RWPE2 (cell line): ENCODE data around the gene ADA.

Source experiments
- ATAC-seq: fragments of 200-7000 bp; cut with Tn5 transposase; 3 replicates; pipeline ENCODE4 v1.9.1; 2021; ENCODE audit warnings: low read depth
- DNase-seq: peaks from one replicate; pipeline ENCODE4 v3.0.0-alpha.2; 2020; ENCODE audit warnings: low spot score
- H3K27ac ChIP-seq: fragments of 450-650 bp; 2 replicates; pipeline ENCODE4 v1.5.1; 2017; ENCODE audit warnings: mild to moderate bottlenecking; ENCODE audit not compliant: poor library complexity, severe bottlenecking
- H3K27me3 ChIP-seq: fragments of 250-450 bp; sonication (Bioruptor Pico); 2 replicates; pipeline ENCODE4 v1.5.1; 2021; ENCODE audit warnings: mild to moderate bottlenecking, moderate library complexity; ENCODE audit not compliant: insufficient read depth, poor library complexity, severe bottlenecking
- H3K36me3 ChIP-seq: fragments of 250-450 bp; sonication (Bioruptor Pico); 2 replicates; pipeline ENCODE4 v1.5.1; 2020; ENCODE audit warnings: low read depth, mild to moderate bottlenecking, moderate library complexity
- H3K4me1 ChIP-seq: fragments of 250-450 bp; sonication (Bioruptor Pico); 2 replicates; pipeline ENCODE4 v1.5.1; 2021; ENCODE audit warnings: mild to moderate bottlenecking, moderate library complexity; ENCODE audit not compliant: insufficient read depth, poor library complexity, severe bottlenecking
- H3K4me3 ChIP-seq: fragments of 250-450 bp; sonication (Bioruptor Pico); 2 replicates; pipeline ENCODE4 v1.5.1; 2021; ENCODE audit warnings: mild to moderate bottlenecking, moderate library complexity; ENCODE audit not compliant: severe bottlenecking
- H3K9me3 ChIP-seq: fragments of 250-450 bp; sonication (Bioruptor Pico); 2 replicates; pipeline ENCODE4 v1.5.1; 2021; ENCODE audit warnings: mild to moderate bottlenecking, moderate library complexity; ENCODE audit not compliant: severe bottlenecking
- TF ChIP-seq, protein P1 (sequence below): fragments of 450-650 bp; IDR thresholded peaks from one replicate; pipeline ENCODE4 v1.5.1; 2017; ENCODE audit warnings: mild to moderate bottlenecking, moderate library complexity; ENCODE audit not compliant: poor library complexity, severe bottlenecking

The ADA gene

DNA sequence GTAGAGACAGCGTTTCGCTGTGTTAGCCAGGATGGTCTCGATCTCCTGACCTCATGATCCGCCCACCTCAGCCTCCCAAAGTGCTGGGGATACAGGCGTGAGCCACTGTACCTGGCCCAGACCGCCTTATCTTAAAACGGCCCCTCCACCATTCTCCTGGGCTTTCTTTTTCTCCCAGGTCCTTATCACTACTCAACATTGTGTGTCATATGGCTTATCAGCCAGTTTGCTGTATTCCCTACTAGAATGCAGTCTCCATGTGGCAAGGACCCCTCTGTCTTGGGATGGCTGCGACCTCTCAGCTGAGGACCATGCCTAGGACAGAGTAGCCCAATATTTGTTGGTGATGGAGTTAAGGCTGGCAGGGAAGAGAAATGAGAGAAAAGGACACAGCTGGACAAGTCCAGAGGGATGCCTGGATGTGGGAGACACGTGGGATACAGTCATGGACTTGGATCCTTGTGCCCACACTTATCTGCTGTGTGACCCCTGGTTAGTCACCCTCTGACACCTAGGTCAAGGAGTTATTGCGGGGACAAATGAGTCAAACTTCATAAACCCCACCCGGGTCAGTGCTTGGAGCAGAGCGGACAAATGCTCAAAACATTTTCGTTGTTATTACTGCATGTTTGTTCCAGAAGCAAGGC is 24.0 kb downstream of the ADA start:
- Histone ChIP-seq H3K4me3 (no peak overlapping the region), H3K36me3 (peaks cover 22% of the 10 kb centered on the region), H3K4me1 (no peaks in the 10 kb centered on the region), H3K9me3 (no peaks in the 10 kb centered on the region), H3K27ac (no peak overlapping the region), H3K27me3 (no peaks in the 10 kb centered on the region)
- TF ChIP-seq, protein P1, sequence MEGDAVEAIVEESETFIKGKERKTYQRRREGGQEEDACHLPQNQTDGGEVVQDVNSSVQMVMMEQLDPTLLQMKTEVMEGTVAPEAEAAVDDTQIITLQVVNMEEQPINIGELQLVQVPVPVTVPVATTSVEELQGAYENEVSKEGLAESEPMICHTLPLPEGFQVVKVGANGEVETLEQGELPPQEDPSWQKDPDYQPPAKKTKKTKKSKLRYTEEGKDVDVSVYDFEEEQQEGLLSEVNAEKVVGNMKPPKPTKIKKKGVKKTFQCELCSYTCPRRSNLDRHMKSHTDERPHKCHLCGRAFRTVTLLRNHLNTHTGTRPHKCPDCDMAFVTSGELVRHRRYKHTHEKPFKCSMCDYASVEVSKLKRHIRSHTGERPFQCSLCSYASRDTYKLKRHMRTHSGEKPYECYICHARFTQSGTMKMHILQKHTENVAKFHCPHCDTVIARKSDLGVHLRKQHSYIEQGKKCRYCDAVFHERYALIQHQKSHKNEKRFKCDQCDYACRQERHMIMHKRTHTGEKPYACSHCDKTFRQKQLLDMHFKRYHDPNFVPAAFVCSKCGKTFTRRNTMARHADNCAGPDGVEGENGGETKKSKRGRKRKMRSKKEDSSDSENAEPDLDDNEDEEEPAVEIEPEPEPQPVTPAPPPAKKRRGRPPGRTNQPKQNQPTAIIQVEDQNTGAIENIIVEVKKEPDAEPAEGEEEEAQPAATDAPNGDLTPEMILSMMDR, result no peak
- ATAC-seq (no peak), DNase-seq (no peak)

DNA sequence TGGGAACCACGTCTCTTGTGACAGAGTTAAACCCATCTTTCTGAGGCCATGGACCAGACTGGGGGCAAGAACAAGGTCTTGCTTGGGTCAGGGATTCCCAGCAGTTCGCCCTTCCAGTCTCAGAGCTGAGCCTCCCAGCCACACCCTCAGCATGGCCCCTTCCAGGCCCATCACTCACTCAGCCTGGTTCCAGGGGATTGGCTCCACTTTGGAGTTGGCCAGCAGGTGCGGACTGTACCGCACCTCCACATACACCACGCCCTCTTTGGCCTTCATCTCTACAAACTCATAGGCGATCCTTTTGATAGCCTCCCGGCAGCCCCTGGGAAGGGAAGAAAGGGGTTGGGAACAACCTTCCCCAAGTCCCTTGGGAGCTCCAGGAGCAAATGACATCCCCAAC is 25.2 kb downstream of the ADA start:
- Histone ChIP-seq H3K36me3 (peaks cover 30% of the 10 kb centered on the region), H3K27ac (no peak overlapping the region), H3K27me3 (no peaks in the 10 kb centered on the region), H3K4me1 (no peaks in the 10 kb centered on the region), H3K9me3 (no peaks in the 10 kb centered on the region), H3K4me3 (no peak overlapping the region)
- ATAC-seq, result no peak
- DNase-seq, result peak; percentile 75
- TF ChIP-seq, protein P1, result no peak

DNA sequence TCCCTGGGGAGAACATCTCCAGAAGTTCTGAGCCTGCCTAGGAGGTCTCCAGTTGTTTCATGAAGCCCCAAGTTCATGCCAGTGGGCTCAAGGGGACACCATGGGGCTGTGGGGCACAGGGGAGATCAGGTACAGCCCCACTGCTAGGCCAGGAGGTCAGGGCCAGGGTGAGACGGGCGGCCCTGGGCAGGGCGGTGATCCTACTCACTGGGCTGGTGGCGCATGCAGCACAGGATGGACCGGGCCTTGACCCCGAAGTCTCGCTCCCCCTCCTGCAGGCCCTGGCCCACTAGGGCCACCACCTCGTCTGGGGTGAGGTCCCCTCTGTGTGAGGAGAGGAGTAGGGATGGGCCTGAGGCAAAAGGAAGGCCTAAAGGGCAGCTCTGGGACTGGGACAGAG is 26.1 kb downstream of the ADA start:
- H3K27ac ChIP-seq, result no peak overlapping the region
- no peaks in the 10 kb centered on the region for H3K4me1 ChIP-seq
- H3K36me3 ChIP-seq, result peaks cover 36% of the 10 kb centered on the region

DNA sequence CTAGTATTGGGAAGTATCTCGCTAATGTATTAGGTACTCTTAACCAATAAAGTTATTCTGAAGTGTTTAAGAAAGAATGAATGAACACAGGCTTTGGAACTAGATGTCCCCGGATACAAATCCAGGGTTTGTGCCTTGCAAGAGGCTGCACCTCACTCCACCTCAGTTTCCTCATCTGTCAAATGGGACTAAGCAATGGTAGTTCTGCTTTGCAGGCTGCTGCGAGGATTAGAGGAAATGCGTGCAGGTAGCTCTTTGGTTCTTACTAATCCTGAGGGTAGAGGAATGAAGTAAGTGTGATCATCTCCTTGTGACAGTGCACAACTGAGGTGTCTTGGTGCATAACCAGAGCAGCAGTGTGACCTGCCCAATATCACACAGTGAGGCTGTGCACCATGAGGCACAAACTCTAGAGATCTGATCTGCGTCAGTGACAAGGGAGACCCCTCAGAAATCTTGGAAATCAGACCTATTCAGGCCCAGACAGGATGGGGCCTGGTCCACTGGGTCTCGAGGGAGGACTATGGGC is 26.7 kb downstream of the ADA start:
- Histone ChIP-seq H3K4me1 (no peaks in the 10 kb centered on the region), H3K27me3 (no peaks in the 10 kb centered on the region), H3K4me3 (no peak overlapping the region), H3K9me3 (no peaks in the 10 kb centered on the region), H3K27ac (no peak overlapping the region), H3K36me3 (peaks cover 42% of the 10 kb centered on the region)
- TF ChIP-seq, protein P1, result no peak
- DNase-seq, result no peak
- no peak for ATAC-seq

More for the DNA sequence above, 26.1 kb downstream of the ADA start:
- no peaks in the 10 kb centered on the region for H3K9me3 ChIP-seq
- no peak overlapping the region for H3K4me3 ChIP-seq
- H3K27me3 ChIP-seq, result no peaks in the 10 kb centered on the region
- no peak for ATAC-seq
- TF ChIP-seq, protein P1, result no peak
- DNase-seq, result peak; percentile 83

DNA sequence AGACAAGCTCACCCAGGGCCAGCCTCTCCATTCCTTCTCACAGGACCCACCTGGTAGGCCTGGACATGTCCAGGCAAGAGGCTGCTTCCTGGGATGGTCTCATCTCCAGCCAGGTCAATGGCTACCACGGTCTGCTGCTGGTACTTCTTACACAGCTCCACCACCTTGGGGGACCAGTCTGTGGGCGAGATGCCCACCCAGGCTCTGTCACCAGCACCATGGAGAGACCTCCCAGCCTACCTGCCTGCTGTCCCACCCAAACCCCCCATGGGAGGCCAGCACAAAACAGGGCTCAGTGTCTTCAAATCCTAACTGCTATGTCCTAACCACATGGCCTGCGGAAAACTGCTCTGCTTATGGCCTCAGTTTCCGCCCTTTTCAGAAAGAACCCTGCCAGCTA is 27.3 kb downstream of the ADA start:
- DNase-seq (peak; percentile 67), ATAC-seq (no peak)
- Histone ChIP-seq H3K36me3 (peaks cover 48% of the 10 kb centered on the region), H3K4me1 (no peaks in the 10 kb centered on the region), H3K9me3 (no peaks in the 10 kb centered on the region), H3K27me3 (no peaks in the 10 kb centered on the region), H3K4me3 (no peak overlapping the region), H3K27ac (no peak overlapping the region)
- TF ChIP-seq, protein P1, result no peak
